ENCODE data around the gene SH3BGRL3. TPM values are rescaled to one million over a fixed set of nuclear protein-coding genes. Genes with fewer than 3 reads are reported as not detected.

The SH3BGRL3 gene
- polyA plus RNA-seq, 1 donor from 2014 or later = 12.8 TPM

- H3K9ac ChIP-seq (ENCODE audit: low read length) = no peak overlapping the region
- H3K27me3 ChIP-seq (ENCODE audit: insufficient read depth, low read depth, low read length) = no peaks in the 10 kb centered on the region
- H2AFZ ChIP-seq (ENCODE audit: low read depth, low read length) = no peak overlapping the region
- H3F3A ChIP-seq (ENCODE audit: insufficient read depth, low read length, poor library complexity, severe bottlenecking) = no peaks in the 10 kb centered on the region
- TF ChIP-seq EP300 (conservative IDR thresholded peaks at IDR 0.05; ENCODE audit: poor library complexity, severe bottlenecking) (no peak), RAD21 (conservative IDR thresholded peaks at IDR 0.05) (no peak), CTCF (IDR thresholded peaks at IDR 0.05; ENCODE audit: poor library complexity, severe bottlenecking) (no peak), REST (IDR thresholded peaks at IDR 0.05; ENCODE audit: borderline replicate concordance) (no peak)
- no peaks in the 10 kb centered on the region for H3K9me3 ChIP-seq (ENCODE audit: low read length)
- no peaks in the 10 kb centered on the region for H3K9me2 ChIP-seq (ENCODE audit: insufficient read depth, low read length)
- H3K4me3 ChIP-seq (ENCODE audit: low read length) = no peak overlapping the region
- no peak overlapping the region for H3K4me2 ChIP-seq (ENCODE audit: low read length)
- H3K79me2 ChIP-seq (replicated peaks; ENCODE audit: insufficient read depth, low read length) = no peaks in the 10 kb centered on the region
- no peak overlapping the region for H3K27ac ChIP-seq (ENCODE audit: low read length)
- no peaks in the 10 kb centered on the region for H3K36me3 ChIP-seq (ENCODE audit: insufficient read depth, low read length)
- H4K20me1 ChIP-seq (ENCODE audit: insufficient read depth) = no peaks in the 10 kb centered on the region
Measured at GRCh38 chr1:26297057-26297790, 17.3 kb downstream of the SH3BGRL3 start.

DNA sequence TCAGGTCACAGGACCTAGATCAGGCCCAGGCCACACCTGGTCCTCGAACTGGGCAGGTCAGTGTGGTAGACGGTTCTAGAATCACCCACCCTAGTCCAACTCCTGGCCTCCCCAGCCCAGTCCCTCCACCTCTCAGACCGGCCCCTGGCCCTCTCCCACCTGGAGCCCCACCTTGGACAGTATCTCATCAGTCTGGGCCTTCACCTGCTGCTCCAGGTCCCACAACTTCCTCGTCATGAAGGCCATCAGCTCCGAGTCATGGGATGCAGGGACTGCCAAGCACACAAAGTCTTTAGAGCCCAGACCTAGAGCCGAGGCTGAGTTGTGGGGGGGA lies 17.9 kb downstream of the SH3BGRL3 start:
- Histone ChIP-seq H4K20me1 (ENCODE audit: insufficient read depth) (no peaks in the 10 kb centered on the region), H3K9ac (ENCODE audit: low read length) (no peak overlapping the region), H3K27ac (ENCODE audit: low read length) (no peak overlapping the region), H3K4me2 (ENCODE audit: low read length) (no peak overlapping the region), H3K79me2 (replicated peaks; ENCODE audit: insufficient read depth, low read length) (no peaks in the 10 kb centered on the region), H3K4me3 (ENCODE audit: low read length) (no peak overlapping the region), H3K9me2 (ENCODE audit: insufficient read depth, low read length) (no peaks in the 10 kb centered on the region), H3K9me3 (ENCODE audit: low read length) (no peaks in the 10 kb centered on the region), H3K27me3 (ENCODE audit: insufficient read depth, low read depth, low read length) (no peaks in the 10 kb centered on the region), H3K36me3 (ENCODE audit: insufficient read depth, low read length) (no peaks in the 10 kb centered on the region), H3F3A (ENCODE audit: insufficient read depth, low read length, poor library complexity, severe bottlenecking) (no peaks in the 10 kb centered on the region), H2AFZ (ENCODE audit: low read depth, low read length) (no peak overlapping the region)
- no peak for TF ChIP-seq REST (IDR thresholded peaks at IDR 0.05; ENCODE audit: borderline replicate concordance)
